Keratinocyte (primary cell): ENCODE results near the gene MPPED1. TPM values are rescaled to one million over a fixed set of nuclear protein-coding genes. Genes with fewer than 3 reads are reported as not detected.

ENCODE experiments used
- DNase-seq: peaks from one replicate; pipeline ENCODE4 v3.0.0-alpha.2; 2011; ENCODE audit warnings: low read depth, missing footprints, low spot score
- FAIRE-seq: peaks from 2 replicates; lab custom pipeline; 2011; peaks lifted over from hg19 to GRCh38; lab: Jason Lieb, UNC
- H2AFZ ChIP-seq: 2 replicates; pipeline ENCODE4 v1.6.0; 2012; ENCODE audit warnings: low read length, control low read depth, inconsistent platforms; ENCODE audit not compliant: control insufficient read depth
- H3K27ac ChIP-seq: 2 replicates; pipeline ENCODE4 v1.5.1; 2011; ENCODE audit warnings: low read length; ENCODE audit not compliant: control insufficient read depth, insufficient read depth
- H3K27me3 ChIP-seq: 3 replicates; pipeline ENCODE4 v1.6.0; 2011; ENCODE audit warnings: low read length; ENCODE audit not compliant: control insufficient read depth, insufficient read depth; ENCODE audit errors: extremely low read depth
- H3K36me3 ChIP-seq, 2 experiments: 2 replicates in 1 of 2; 3 replicates in 1 of 2; pipeline ENCODE4 v1.5.1; 2011; ENCODE audit warnings: low read length in 2 of 2, mild to moderate bottlenecking in 1 of 2; ENCODE audit not compliant: control insufficient read depth in 2 of 2, insufficient read depth in 2 of 2; ENCODE audit errors: extremely low read depth in 1 of 2
- H3K4me1 ChIP-seq: 3 replicates; pipeline ENCODE4 v1.5.1; 2011; ENCODE audit warnings: low read length; ENCODE audit not compliant: control insufficient read depth, insufficient read depth; ENCODE audit errors: extremely low read depth
- H3K4me2 ChIP-seq: 3 replicates; pipeline ENCODE4 v1.6.0; 2011; ENCODE audit warnings: low read depth, low read length; ENCODE audit not compliant: control insufficient read depth, insufficient read depth; ENCODE audit errors: extremely low read depth
- H3K4me3 ChIP-seq, 3 experiments: fragments of 200-600 bp in 1 of 3; sonication (generic) in 1 of 3; 2 replicates in 2 of 3; 3 replicates in 1 of 3; pipeline ENCODE4 v1.5.1; 2011 to 2016; ENCODE audit warnings: low read length in 3 of 3, mild to moderate bottlenecking in 3 of 3, control low read depth in 2 of 3, inconsistent platforms in 1 of 3, low read depth in 1 of 3, mixed read lengths in 1 of 3, mixed run types in 1 of 3, moderate library complexity in 1 of 3; ENCODE audit not compliant: control insufficient read depth in 2 of 3, insufficient read depth in 2 of 3; ENCODE audit errors: extremely low read depth in 1 of 3
- H3K79me2 ChIP-seq: 2 replicates; pipeline ENCODE4 v1.6.0; 2012; ENCODE audit warnings: low read length; ENCODE audit not compliant: control insufficient read depth, insufficient read depth
- H3K9ac ChIP-seq: 3 replicates; pipeline ENCODE4 v1.6.0; 2011; ENCODE audit warnings: low read length; ENCODE audit not compliant: control insufficient read depth, insufficient read depth; ENCODE audit errors: extremely low read depth
- H3K9me1 ChIP-seq: 3 replicates; pipeline ENCODE4 v1.6.0; 2011; ENCODE audit warnings: low read length; ENCODE audit not compliant: control insufficient read depth, insufficient read depth; ENCODE audit errors: extremely low read depth
- H3K9me3 ChIP-seq: 2 replicates; pipeline ENCODE4 v1.5.1; 2012; ENCODE audit warnings: low read depth, low read length; ENCODE audit not compliant: control insufficient read depth
- H4K20me1 ChIP-seq: 3 replicates; pipeline ENCODE4 v1.6.0; 2011; ENCODE audit warnings: low read length; ENCODE audit not compliant: control insufficient read depth, insufficient read depth; ENCODE audit errors: extremely low read depth
- CTCF ChIP-seq, 3 experiments: IDR thresholded peaks in 1 of 3; conservative IDR thresholded peaks in 1 of 3; optimal IDR thresholded peaks in 1 of 3; 2 replicates in 2 of 3; 3 replicates in 1 of 3; pipeline versions ENCODE3 to v1.5.1; 2011; ENCODE audit warnings: low read length in 3 of 3, mild to moderate bottlenecking in 3 of 3, moderate library complexity in 2 of 3, control low read depth in 1 of 3, inconsistent platforms in 1 of 3; ENCODE audit not compliant: insufficient read depth in 2 of 3; ENCODE audit errors: extremely low read depth in 1 of 3
- EZH2 ChIP-seq: IDR thresholded peaks from one replicate; pipeline ENCODE4 v1.6.1; 2012; ENCODE audit warnings: inconsistent platforms, mild to moderate bottlenecking, low read length, moderate library complexity
- dilution Hi-C: fragments of 300-500 bp; cut with MboI; formaldehyde crosslinking; loops from one replicate; pipeline ENCODE4 v1.7.0; 2020; ENCODE audit warnings: low sequenced_read_pairs; ENCODE audit not compliant: extremely low pct_ligation_motif_present
- polyA plus RNA-seq, 5 experiments: library from polyadenylated mRNA; depleted of rRNA in 3 of 5; stranded (reverse) in 3 of 5; stranded (forward) in 1 of 5; unstranded in 1 of 5; fragments of >200 nt; gene quantifications; 1 replicate in 1 of 5; 2 replicates in 3 of 5; 3 replicates in 1 of 5; pipeline versions ENCODE4 v1.2.1 to v1.2.3, GENCODE V29; 2011 to 2012; ENCODE audit warnings: missing spikeins in 2 of 5, low read depth in 1 of 5, low replicate concordance in 1 of 5

MPPED1 gene
- polyA plus RNA-seq, 1 donor (not counting 4 experiments of a cell fraction or from before 2014, with no cell fraction given): not detected

- Histone ChIP-seq H3K9me3 (no peaks in the 10 kb centered on the region), H3K4me2 (no peak overlapping the region), H4K20me1 (peaks cover 4% of the 10 kb centered on the region), H3K27ac (no peak overlapping the region), H3K27me3 (peaks cover 78% of the 10 kb centered on the region), H2AFZ (no peak overlapping the region), H3K4me1 (peaks cover 3% of the 10 kb centered on the region), H3K36me3 (no peaks in the 10 kb centered on the region), H3K9me1 (peaks cover 2% of the 10 kb centered on the region), H3K4me3 (no peak overlapping the region), H3K79me2 (no peaks in the 10 kb centered on the region), H3K9ac (no peak overlapping the region)
- no peak for TF ChIP-seq CTCF (optimal IDR thresholded peaks at IDR 0.05 in 1 of 3, IDR thresholded peaks at IDR 0.05 in 1 of 3, conservative IDR thresholded peaks at IDR 0.05 in 1 of 3; ENCODE audit: extremely low read depth in 1 of 3, insufficient read depth in 2 of 3, low read length in 3 of 3)
- no peak for TF ChIP-seq EZH2
- no peak for FAIRE-seq
- dilution Hi-C loops: no loop called here
- no peak for DNase-seq
Measured at GRCh38 chr22:43409800-43410199, 2.0 kb upstream of the MPPED1 start.

- dilution Hi-C loops: no loop called here
- FAIRE-seq (no peak), DNase-seq (no peak)
- H3K9me3 ChIP-seq: no peaks in the 10 kb centered on the region
- H3K27ac ChIP-seq: no peak overlapping the region
- no peaks in the 10 kb centered on the region for H3K36me3 ChIP-seq
- peaks cover 75% of the 10 kb centered on the region for H3K27me3 ChIP-seq
- no peaks in the 10 kb centered on the region for H4K20me1 ChIP-seq
- no peak overlapping the region for H2AFZ ChIP-seq
- H3K9ac ChIP-seq: no peak overlapping the region
- peaks cover 2% of the 10 kb centered on the region for H3K9me1 ChIP-seq
- no peak overlapping the region for H3K4me3 ChIP-seq
- no peaks in the 10 kb centered on the region for H3K79me2 ChIP-seq
- H3K4me1 ChIP-seq: no peaks in the 10 kb centered on the region
- peak; percentile 63 for TF ChIP-seq EZH2
- TF ChIP-seq CTCF (optimal IDR thresholded peaks at IDR 0.05 in 1 of 3, IDR thresholded peaks at IDR 0.05 in 1 of 3, conservative IDR thresholded peaks at IDR 0.05 in 1 of 3; ENCODE audit: extremely low read depth in 1 of 3, insufficient read depth in 2 of 3, low read length in 3 of 3): no peak
- no peak overlapping the region for H3K4me2 ChIP-seq
Measured at GRCh38 chr22:43411040-43411868, 560 bp upstream of the MPPED1 start.
